ENCODE data around the gene ABHD6. TPM values are rescaled to one million over a fixed set of nuclear protein-coding genes. Genes with fewer than 3 reads are reported as not detected.

The ABHD6 gene
- total and polyA plus RNA-seq, 11 donors = 2.9 to 14.6 (median 6.9) TPM

- DNase-seq (no peak), ATAC-seq (no peak)
- 74 to 86% (median 80%) methylated on average over 2 of the region's 2 CpGs for WGBS, 4 donors
- H3K4me3 ChIP-seq = no peak overlapping the region
- H3K9me3 ChIP-seq = no peaks in the 10 kb centered on the region
- TF ChIP-seq POLR2A (IDR thresholded peaks at IDR 0.05) = no peak
- TF ChIP-seq CTCF (IDR thresholded peaks at IDR 0.05) = no peak
- peaks cover 0 to 15% (median 3%) of the 10 kb centered on the region in 12 donors for H3K4me1 ChIP-seq
- peaks cover 3 to 78% (median 70%) of the 10 kb centered on the region in 9 donors for H3K36me3 ChIP-seq
- no peaks in the 10 kb centered on the region for H3K27me3 ChIP-seq
- peak overlapping the region in 1 of 12 donors; percentile 76 for H3K27ac ChIP-seq
- intact Hi-C loops (cut with DNase I) = loop anchor here in 1 of 10 donors (5.0 kb wide), 1 partner anchor 214 kb away; no protein-coding TSS in a partner anchor
These were observed 80.2 kb downstream of the ABHD6 start for GRCh38 chr3:58317811-58318210.

- H3K36me3 ChIP-seq = peaks cover 0 to 39% (median 31%) of the 10 kb centered on the region in 9 donors
- WGBS, 4 donors = 92 to 96% (median 94%) methylated on average over 7 of the region's 7 CpGs
- TF ChIP-seq POLR2A (IDR thresholded peaks at IDR 0.05) = no peak
- TF ChIP-seq CTCF (IDR thresholded peaks at IDR 0.05) = no peak
- H3K4me1 ChIP-seq = peaks cover 0 to 35% (median 10%) of the 10 kb centered on the region in 12 donors
- H3K27me3 ChIP-seq = no peaks in the 10 kb centered on the region
- ATAC-seq = no peak
- no peaks in the 10 kb centered on the region for H3K9me3 ChIP-seq
- intact Hi-C loops (cut with DNase I) = loop anchor here in 9 of 10 donors (1.0 to 5.0 kb wide), 5 partner anchors 93 to 211 kb away; no protein-coding TSS in a partner anchor
- no peak for DNase-seq
- no peak overlapping the region for H3K27ac ChIP-seq
- H3K4me3 ChIP-seq = no peak overlapping the region
These were observed 84.2 kb downstream of the ABHD6 start for GRCh38 chr3:58321791-58322190.

- H3K4me1 ChIP-seq = peaks cover 0 to 29% (median 10%) of the 10 kb centered on the region in 12 donors
- TF ChIP-seq POLR2A (IDR thresholded peaks at IDR 0.05) = no peak
- no peak for TF ChIP-seq CTCF (IDR thresholded peaks at IDR 0.05)
- H3K36me3 ChIP-seq = peaks cover 0 to 29% (median 21%) of the 10 kb centered on the region in 9 donors
- ATAC-seq (no peak), DNase-seq (no peak)
- no peak overlapping the region for H3K27ac ChIP-seq
- H3K27me3 ChIP-seq = no peaks in the 10 kb centered on the region
- no peaks in the 10 kb centered on the region for H3K9me3 ChIP-seq
- WGBS, 4 donors = 59 to 74% (median 67%) methylated on average over 1 of the region's 1 CpG
- no peak overlapping the region for H3K4me3 ChIP-seq
- intact Hi-C loops (cut with DNase I) = loop anchor here in 9 of 10 donors (5.0 kb wide), 2 partner anchors 95 to 210 kb away; no protein-coding TSS in a partner anchor
These were observed 85.2 kb downstream of the ABHD6 start for GRCh38 chr3:58322793-58323192.

- Histone ChIP-seq H3K36me3 (peaks cover 0 to 19% (median 11%) of the 10 kb centered on the region in 9 donors), H3K4me1 (peaks cover 0 to 23% (median 10%) of the 10 kb centered on the region in 12 donors), H3K4me3 (no peak overlapping the region), H3K9me3 (no peaks in the 10 kb centered on the region), H3K27me3 (no peaks in the 10 kb centered on the region), H3K27ac (peak overlapping the region in 1 of 12 donors; percentile 9)
- intact Hi-C loops (cut with DNase I) = loop anchor here in 9 of 10 donors (5.0 kb wide), 2 partner anchors 94 to 209 kb away; no protein-coding TSS in a partner anchor
- TF ChIP-seq CTCF (IDR thresholded peaks at IDR 0.05) = no peak
- TF ChIP-seq POLR2A (IDR thresholded peaks at IDR 0.05) = no peak
- DNase-seq (no peak), ATAC-seq (no peak)
- 85 to 93% (median 90%) methylated on average over 3 of the region's 3 CpGs for WGBS, 4 donors
These were observed 86.2 kb downstream of the ABHD6 start for GRCh38 chr3:58323529-58324390.
